GM21526 (cell line): ENCODE measurements around the gene DYNC2I2.
"Not testable (repeated sequence)": the region's sequence is repeated elsewhere in the genome, so short reads cannot be mapped to it uniquely, and the experiment has no call there.

Experiments used
- ATAC-seq: cut with Tn5 transposase; IDR thresholded peaks from one replicate; pipeline ENCODE4 v1.9.1; 2021; ENCODE audit warnings: moderate library complexity; ENCODE audit not compliant: unreplicated experiment, low FRiP score

The DYNC2I2 gene

GRCh38 chr9:128619779-128620178, 36.9 kb downstream of the DYNC2I2 start:
- no peak for ATAC-seq

GRCh38 chr9:128619127-128619526, 37.5 kb downstream of the DYNC2I2 start:
- no peak for ATAC-seq

GRCh38 chr9:128617943-128618342, 38.7 kb downstream of the DYNC2I2 start:
- no peak for ATAC-seq

GRCh38 chr9:128615571-128615970, 41.1 kb downstream of the DYNC2I2 start:
- ATAC-seq = no peak

- no peak for ATAC-seq
These were observed 41.9 kb downstream of the DYNC2I2 start for GRCh38 chr9:128614728-128615127.

- no peak for ATAC-seq
These were observed 44.9 kb downstream of the DYNC2I2 start for GRCh38 chr9:128611600-128612394.

GRCh38 chr9:128610897-128611296, 45.8 kb downstream of the DYNC2I2 start:
- no peak for ATAC-seq

- no peak for ATAC-seq
These were observed 48.9 kb downstream of the DYNC2I2 start for GRCh38 chr9:128607642-128608350.

- ATAC-seq = no peak
These were observed 53.0 kb downstream of the DYNC2I2 start for GRCh38 chr9:128603697-128604096.

- ATAC-seq = no peak
These were observed 56.5 kb downstream of the DYNC2I2 start for GRCh38 chr9:128600099-128600498.

GRCh38 chr9:128595471-128595870, 61.2 kb downstream of the DYNC2I2 start:
- ATAC-seq = no peak

- no peak for ATAC-seq
These were observed 62.8 kb downstream of the DYNC2I2 start for GRCh38 chr9:128593856-128594255.

- no peak for ATAC-seq
These were observed 63.6 kb downstream of the DYNC2I2 start for GRCh38 chr9:128593039-128593438.

GRCh38 chr9:128588581-128589233, 67.9 kb downstream of the DYNC2I2 start:
- ATAC-seq = no peak

GRCh38 chr9:128587453-128587852, 69.2 kb downstream of the DYNC2I2 start:
- ATAC-seq = no peak

GRCh38 chr9:128586934-128587333, 69.7 kb downstream of the DYNC2I2 start:
- ATAC-seq = not testable (repeated sequence)

GRCh38 chr9:128585155-128585554, 71.5 kb downstream of the DYNC2I2 start:
- not testable (repeated sequence) for ATAC-seq
